ENCODE results near the gene TRPV4.
"Not testable (repeated sequence)": the region's sequence is repeated elsewhere in the genome, so short reads cannot be mapped to it uniquely, and the experiment has no call there.

Gene TRPV4

GRCh38 chr12:109858764-109859163 is 25.6 kb upstream of the TRPV4 start:
- no peak for DNase-seq

- DNase-seq = no peak
These were observed 24.5 kb upstream of the TRPV4 start for GRCh38 chr12:109857715-109858114.

DNA sequence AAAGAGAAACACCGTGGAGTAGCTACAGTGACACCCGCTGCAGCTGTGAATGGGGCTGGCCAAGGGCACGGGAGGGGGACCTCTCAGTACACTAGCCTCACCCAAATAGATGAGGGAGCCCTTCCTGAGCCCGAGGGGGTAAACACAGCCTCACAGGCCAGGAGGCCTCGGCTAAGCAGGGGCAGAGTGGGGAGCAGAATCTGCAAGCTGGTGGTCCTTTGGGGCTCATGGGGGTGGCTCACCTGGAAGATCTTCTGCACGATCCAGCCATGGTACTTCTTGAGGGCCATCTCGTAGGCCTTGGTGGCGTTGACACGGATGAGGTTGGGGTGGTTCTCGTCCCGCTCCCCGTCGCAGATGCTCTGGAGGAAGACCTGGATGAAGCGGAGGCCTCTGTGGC is 22.2 kb upstream of the TRPV4 start:
- DNase-seq = no peak

DNA sequence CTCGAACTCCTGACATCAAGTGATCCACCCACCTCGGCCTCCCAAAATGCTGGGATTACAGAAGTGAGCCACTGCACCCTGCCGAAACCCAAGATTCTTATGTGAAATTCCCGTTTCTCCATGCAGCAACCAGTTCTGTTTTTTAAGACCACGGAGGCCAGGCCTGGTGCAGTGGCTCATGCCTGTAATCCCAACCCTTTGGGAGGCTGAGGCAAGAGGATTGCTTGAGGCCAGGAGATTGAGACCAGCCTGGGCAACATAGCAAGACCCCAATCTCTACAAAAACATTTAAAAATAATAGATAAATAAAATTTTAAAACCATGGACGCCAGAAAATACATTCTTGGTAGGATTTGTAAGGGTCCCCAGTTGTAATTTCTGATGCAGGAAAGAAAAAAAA is 17.3 kb upstream of the TRPV4 start:
- DNase-seq = not testable (repeated sequence)

GRCh38 chr12:109847142-109847735 is 14.0 kb upstream of the TRPV4 start:
- DNase-seq = no peak

GRCh38 chr12:109845824-109846205 is 12.6 kb upstream of the TRPV4 start:
- no peak for DNase-seq

DNA sequence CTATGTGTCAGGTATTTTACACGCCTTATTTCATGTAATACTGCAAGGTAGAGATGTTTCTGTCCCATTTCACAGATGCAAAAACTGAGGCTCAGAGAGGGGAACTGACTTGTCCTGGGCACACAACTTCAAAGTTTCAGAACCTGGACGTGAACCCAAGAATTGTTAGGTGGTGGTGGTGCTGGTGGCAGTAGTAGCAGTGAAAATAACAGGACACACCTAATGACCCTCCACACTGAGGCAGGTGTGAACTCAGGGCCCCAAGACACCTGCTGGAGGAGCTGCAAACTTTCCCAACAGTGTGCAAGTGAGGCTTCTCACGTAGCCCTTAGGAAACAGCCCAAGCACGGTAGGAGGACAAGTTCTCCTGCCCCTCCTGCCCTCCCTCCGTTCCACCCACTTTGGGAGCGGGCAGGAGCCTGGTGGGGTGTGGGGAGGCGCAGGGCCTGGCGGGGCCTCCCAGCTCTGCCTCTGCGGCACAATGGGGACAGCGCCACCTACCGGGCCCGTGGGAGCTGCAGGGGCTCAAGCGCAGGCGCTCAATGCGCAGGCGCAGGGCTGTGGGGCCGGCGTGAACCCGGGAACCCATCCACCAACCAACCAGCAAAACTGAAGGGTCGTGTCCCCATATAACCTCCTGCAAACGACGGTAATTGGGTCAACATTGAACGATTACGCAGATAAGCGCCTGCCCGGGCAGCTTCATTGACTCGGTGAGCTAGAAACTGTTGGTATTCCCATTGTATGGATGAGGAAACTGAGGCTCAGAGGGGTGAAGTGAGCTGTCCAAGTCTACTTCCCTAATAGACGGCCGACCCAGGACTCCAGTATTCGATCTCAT is 12.0 kb upstream of the TRPV4 start:
- peak; percentile 79 for DNase-seq

DNA sequence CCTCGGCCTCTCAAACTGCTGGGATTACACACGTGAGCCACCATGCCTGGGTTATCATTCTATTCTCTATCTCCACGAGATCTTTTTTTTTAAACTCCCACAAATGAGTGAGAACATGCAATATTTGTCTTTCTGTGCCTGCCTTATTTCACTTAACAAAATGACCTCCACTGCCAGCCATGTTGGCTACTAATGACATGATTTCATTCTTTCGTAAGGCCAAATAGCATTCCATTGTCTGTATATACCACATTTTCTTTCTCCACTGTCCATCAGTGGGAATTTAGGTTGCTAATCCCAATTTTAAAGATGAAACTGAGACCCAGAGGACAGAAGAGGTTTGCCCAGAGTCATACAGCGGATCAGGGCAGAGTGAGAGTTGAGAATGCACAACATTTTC is 10.9 kb upstream of the TRPV4 start:
- DNase-seq = no peak

DNA sequence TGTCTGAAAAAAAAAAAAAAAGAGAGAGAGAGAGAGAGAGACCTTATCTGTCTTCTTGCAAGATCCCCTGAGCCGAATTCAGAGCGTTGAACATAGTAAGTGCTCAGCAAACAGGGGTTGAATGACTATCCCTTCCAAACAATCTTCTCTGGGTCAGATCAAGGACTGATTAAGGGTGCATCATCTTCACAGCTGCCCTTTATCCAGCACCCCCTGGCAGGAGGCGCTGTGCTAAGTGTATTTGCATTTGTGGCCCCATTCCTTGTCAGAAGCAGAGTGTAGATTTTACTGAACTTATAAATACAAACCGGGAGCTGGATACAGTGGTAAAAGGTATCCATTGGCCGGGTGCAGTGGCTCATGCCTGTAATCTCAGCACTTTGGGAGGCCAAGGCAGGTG is 8.8 kb upstream of the TRPV4 start:
- no peak for DNase-seq

- no peak for DNase-seq
These were observed 8.2 kb upstream of the TRPV4 start for GRCh38 chr12:109841356-109841755.

DNA sequence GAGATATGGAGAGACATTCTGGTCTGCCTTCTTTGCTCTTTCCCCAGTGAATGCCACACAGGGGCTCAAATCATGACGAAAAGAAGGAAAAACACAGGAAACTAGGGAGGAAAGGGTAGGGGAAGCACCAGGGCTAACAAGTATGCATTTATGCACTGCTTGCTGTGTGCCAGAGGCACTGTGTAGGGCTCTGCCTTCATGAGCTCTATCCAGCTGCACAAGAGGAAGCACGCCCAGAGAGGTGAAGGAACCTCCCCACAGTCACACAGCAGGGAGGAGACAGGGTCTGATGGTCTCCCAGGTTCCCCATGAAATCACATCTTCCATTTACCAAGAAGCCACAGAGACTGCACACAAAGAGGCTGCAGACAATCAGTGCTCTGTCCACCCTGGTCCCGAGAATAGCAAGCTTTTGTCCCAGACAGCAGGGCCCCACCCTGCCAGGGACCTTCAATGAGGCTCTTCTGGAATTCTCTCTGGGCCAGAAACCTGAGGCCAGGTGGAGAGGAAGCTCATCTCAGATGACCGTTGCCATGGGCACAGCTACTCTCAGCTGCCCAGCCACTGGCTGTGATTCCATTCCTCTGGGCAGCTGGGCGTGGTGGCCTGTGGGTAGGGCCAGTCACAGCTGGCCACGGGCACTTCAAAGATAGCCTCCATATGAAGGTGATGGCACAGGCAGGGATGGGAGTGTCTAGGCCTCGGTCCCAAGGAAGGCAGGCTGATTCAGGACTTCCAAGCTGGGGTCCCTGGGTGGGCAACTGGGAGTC is 7.3 kb upstream of the TRPV4 start:
- no peak for DNase-seq

DNA sequence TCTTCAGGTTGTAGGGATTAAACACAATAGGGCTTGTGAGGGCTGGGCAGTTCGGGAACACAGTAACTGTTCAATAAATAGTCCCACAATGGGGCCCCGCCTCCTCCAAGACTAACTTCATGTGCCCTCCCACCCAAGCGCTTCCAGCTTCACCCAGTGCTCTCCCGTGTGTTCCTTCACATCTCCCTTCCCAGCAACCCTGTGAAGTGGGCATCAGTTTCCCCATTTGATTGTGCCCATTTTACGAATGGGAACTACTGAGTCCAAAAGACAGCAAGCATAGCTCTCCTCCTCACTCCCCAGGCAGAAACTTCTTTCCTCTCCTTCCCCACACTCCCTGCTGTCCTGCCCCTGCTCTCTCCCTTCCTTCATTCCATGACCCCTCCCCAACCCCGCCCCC is 6.2 kb upstream of the TRPV4 start:
- no peak for DNase-seq

DNA sequence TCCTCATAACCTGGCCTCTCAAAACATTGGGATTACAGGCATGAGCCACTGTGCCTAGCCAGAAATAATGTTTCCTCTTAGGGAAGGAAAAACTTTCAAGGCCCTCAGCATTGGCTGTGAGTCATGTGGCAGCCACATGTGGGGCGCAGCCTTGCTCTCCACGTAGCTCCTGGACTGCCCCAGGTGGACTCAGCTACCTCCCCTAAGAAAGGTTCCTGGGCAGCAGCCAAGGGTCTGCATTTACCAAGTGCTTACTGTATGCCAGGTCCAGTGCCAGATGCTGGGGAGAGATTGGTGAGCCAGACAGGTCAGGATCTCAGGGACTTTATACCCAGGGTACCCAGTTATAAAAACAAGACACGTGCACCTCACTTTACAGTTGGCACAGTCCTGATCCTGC is 3.7 kb upstream of the TRPV4 start:
- DNase-seq = no peak

DNA sequence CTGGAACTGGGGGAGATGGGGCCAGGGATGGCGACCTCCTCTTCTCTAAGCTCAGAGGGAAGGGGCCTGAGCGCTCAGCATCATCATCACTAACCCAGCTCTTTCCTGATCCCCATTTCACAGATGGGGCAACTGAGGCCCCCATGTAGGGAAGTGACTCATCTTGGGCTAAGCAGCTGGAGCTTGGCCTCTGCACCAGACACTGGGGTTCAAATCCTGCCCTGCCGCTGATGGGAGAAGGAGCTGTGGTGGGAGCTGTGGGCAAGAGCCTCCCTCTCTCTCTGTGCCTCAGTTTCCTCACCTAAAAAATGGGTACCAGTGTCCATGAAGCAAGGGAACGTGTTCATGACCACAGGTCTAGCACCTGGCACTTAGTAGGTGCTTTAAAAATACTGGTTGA is 2.6 kb upstream of the TRPV4 start:
- DNase-seq = no peak

GRCh38 chr12:109832541-109833306 is 474 bp downstream of the TRPV4 start:
- no peak for DNase-seq

DNA sequence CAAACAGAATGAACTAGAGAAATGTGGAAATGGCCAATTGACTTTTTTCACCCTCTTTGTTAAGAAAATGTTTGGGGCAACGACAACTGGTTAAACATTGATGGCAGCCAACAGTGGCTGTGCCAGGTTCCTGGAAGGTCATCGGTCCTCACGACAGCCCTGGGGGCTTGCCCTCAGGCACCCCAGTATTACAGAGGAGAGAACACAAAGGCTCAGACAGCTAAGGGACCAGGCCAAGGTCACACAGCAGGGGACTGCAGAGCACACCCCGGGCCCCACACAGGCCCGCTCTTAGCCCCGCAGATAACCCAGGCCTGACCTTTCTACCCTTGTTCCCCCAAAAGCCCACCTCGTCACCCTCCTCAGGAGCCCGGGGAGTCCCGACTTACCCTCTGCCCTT is 1.3 kb downstream of the TRPV4 start:
- DNase-seq = no peak

DNA sequence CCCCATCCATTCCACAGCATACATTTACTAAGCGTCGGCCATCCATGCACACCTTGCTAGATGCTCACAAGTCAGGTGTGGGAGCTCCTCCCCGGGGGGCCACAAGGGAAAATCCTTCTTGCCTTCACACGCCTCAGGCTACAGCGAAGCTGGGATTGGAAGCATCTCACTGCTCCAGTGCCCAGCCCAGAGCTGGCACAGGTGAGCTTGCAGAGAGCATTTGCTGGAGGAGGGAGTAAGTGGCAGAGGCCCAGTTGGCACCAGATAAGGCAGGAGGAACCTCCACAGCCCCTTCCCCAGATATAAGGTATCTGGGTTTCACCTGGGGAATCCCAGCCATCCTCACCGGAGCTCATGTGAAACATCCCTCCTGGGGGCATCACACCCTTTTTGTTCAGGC is 1.8 kb downstream of the TRPV4 start:
- DNase-seq = no peak

DNA sequence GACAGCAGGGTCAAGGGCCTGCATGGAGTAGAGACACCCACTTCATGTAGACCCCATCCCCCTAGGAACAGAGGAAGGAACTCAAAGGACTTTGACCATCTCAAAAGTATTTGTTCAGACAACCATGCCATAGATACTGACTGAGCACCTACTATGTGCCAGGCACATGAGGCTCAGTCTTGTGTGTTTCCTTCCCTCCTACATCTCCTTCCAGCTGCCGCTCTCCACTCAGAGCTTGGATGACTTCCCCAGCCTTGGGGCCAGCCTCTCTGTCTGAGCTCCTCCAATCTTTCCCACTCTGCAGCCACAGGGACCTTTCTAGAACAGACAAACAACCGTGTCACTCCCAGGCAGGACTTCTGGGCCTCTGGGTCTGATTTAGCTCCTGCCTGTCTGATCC is 2.5 kb downstream of the TRPV4 start:
- DNase-seq = no peak

DNA sequence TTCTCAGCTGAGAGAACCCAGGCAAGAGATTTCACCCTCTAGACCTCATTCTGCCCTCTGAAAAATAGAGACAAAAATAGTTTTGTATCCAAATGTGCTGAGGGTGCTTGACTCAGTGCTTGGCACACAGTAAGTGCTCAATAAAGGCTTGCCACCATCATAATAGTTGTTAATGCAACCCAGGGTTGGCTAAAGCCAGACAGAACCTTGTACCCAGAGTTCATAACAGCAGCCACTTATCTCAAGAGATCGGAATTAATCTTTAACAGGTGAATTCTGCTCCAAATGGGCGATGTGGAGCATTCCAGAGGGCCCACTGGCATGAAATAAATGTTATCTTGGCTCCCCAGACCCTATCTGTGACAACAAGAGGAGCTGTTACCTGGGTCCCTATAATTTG is 2.9 kb downstream of the TRPV4 start:
- DNase-seq = no peak

DNA sequence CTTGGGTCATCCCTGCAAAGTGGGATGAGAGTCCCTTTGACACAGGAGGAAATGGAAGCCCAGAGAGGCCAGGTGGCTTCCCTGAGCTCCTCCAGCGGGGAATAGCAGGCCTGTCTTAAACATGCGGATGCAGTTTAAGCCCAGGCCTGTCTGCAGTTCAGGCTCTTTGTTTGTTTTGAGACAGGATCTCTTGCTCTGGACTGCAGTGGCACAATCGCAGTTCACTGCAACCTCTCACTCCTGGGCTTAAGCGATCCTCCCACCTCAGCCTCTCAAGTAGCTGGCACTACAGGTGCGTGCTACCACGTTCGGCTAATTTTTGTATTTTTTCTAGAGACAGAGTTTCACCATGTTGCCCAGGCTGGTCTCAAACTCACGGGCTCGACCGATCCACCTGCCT is 3.5 kb downstream of the TRPV4 start:
- no peak for DNase-seq

DNA sequence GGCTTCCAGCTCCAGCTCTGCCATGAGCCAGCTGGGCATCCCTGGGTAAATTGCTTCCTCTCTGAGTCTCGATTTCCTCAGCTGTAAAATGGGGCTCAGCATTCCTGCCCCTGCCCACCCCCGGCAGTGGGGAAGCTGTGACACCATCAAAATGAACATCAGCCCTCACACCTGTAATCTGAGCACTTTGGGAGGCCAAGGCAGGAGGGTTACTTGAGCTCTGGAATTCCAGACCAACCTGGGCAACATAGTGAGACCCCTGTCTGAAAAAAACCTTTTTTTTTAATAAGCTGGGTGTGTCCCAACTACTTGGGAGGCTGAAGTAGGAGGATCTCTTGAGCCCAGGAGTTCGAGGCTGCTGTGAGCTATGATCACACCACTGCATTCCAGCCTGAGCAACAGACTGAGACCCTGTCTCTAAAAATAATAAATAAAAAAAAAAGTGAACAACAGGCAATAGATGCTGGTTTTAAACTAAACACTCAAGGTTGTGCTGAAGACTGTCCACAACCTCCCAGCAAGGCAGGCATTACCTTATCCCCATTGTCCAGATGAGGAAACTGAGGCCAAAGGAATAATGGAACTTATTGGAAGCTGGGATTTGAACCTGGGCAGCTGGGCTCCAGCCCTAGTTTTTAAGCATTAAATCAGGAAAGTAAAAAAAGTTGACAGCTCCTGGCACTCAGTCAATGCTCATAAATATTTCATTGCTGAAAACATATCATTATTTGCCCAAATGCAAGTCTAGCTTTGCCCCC is 4.3 kb downstream of the TRPV4 start:
- no peak for DNase-seq

All from CD4-positive, alpha-beta T cell treated with Interleukin-4 for 4 hours (primary cell).